ENCODE measurements around the gene PTBP3. TPM values are rescaled to one million over a fixed set of nuclear protein-coding genes. Genes with fewer than 3 reads are reported as not detected.

The PTBP3 gene
- total RNA-seq, 4 donors from 2014 or later, result 9.9 to 54.7 (median 18.7) TPM

- Histone ChIP-seq H3K27ac (no peak overlapping the region), H3K36me3 (no peaks in the 10 kb centered on the region), H3K27me3 (no peaks in the 10 kb centered on the region), H3K4me1 (peaks cover 0 to 3% of the 10 kb centered on the region in 2 donors), H3K4me3 (no peak overlapping the region), H3K9me3 (no peaks in the 10 kb centered on the region)
- in situ Hi-C loops (cut with MboI; ENCODE audit: low sequenced_read_pairs in 4 of 4), result no loop called here
- ATAC-seq (no peak), DNase-seq (no peak)
- TF ChIP-seq POLR2A (IDR thresholded peaks at IDR 0.05) (no peak), CTCF (IDR thresholded peaks at IDR 0.05 in 4 of 5, conservative IDR thresholded peaks at IDR 0.05 in 1 of 5) (no peak)
- intact Hi-C loops (cut with DNase I; ENCODE audit: low total_unique reads), result no loop called here
These were observed 148.5 kb downstream of the PTBP3 start for GRCh38 chr9:112184946-112185345.

- H3K27me3 ChIP-seq, result no peaks in the 10 kb centered on the region
- ATAC-seq (no peak), DNase-seq (no peak)
- in situ Hi-C loops (cut with MboI; ENCODE audit: low sequenced_read_pairs in 4 of 4) (no loop called here), intact Hi-C loops (cut with DNase I; ENCODE audit: low total_unique reads) (no loop called here)
- no peaks in the 10 kb centered on the region for H3K9me3 ChIP-seq
- H3K36me3 ChIP-seq, result no peaks in the 10 kb centered on the region
- TF ChIP-seq CTCF (IDR thresholded peaks at IDR 0.05 in 4 of 5, conservative IDR thresholded peaks at IDR 0.05 in 1 of 5) (no peak), POLR2A (IDR thresholded peaks at IDR 0.05) (no peak)
- no peak overlapping the region for H3K27ac ChIP-seq
- H3K4me1 ChIP-seq, result peaks cover 0 to 3% of the 10 kb centered on the region in 2 donors
- H3K4me3 ChIP-seq, result no peak overlapping the region
These were observed 149.2 kb downstream of the PTBP3 start for GRCh38 chr9:112184221-112184620.

DNA sequence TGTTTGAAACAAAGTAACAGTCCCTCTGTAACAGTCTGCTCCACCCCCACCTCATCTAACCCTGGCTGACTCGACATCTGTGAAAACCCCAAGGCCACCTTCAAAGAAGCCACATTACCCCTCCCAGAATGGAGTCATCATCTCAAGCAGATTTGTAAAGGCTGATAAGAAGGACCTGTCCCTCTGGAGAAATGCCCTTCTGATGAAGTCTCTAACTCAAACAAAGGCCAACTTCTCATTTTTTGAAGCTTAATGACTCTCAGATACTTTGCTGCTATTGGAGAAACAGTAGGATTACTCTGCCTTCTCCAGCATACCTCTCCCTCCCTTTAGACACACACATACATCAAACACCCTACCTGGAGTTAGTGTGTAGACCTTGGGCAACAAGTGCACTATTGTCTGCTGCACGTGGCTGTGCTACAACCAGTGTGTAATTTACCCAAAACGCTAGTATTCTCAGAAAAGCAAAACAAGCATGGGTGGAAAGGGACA is 153.0 kb downstream of the PTBP3 start:
- no peak for DNase-seq
- no peaks in the 10 kb centered on the region for H3K9me3 ChIP-seq
- intact Hi-C loops (cut with DNase I; ENCODE audit: low total_unique reads), result no loop called here
- ATAC-seq, result no peak
- H3K36me3 ChIP-seq, result no peaks in the 10 kb centered on the region
- no peak for TF ChIP-seq CTCF (IDR thresholded peaks at IDR 0.05 in 4 of 5, conservative IDR thresholded peaks at IDR 0.05 in 1 of 5)
- no peak for TF ChIP-seq POLR2A (IDR thresholded peaks at IDR 0.05)
- H3K4me1 ChIP-seq, result peaks cover 0 to 3% of the 10 kb centered on the region in 2 donors
- in situ Hi-C loops (cut with MboI; ENCODE audit: low sequenced_read_pairs in 4 of 4), result no loop called here
- H3K4me3 ChIP-seq, result no peak overlapping the region
- peaks cover 0 to 7% (median 0%) of the 10 kb centered on the region in 3 donors for H3K27me3 ChIP-seq
- no peak overlapping the region for H3K27ac ChIP-seq

DNA sequence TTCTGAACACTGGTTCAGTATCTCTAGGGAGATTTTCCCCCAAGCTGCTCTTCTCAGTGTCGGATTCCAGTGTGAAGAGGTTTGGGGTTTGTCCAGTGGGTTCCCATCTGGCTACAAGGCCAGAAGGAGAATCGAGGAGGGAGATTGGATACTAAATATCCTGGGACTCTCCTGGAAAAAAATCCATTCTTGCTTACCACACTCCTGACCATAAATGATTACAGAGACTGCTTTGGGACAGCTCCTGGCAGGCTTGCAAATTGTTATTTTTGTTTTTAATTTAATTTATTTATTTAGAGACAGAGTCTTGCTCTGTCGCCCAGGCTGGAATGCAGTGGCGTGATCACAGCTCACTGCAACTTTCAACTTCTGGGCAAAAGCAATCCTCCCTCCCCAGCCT is 153.6 kb downstream of the PTBP3 start:
- DNase-seq, result no peak
- no peak overlapping the region for H3K4me3 ChIP-seq
- H3K4me1 ChIP-seq, result peaks cover 0 to 3% of the 10 kb centered on the region in 2 donors
- no peaks in the 10 kb centered on the region for H3K9me3 ChIP-seq
- H3K27ac ChIP-seq, result peak overlapping the region in 1 of 4 donors; percentile 46
- H3K36me3 ChIP-seq, result no peaks in the 10 kb centered on the region
- peaks cover 0 to 10% (median 0%) of the 10 kb centered on the region in 3 donors for H3K27me3 ChIP-seq
- in situ Hi-C loops (cut with MboI; ENCODE audit: low sequenced_read_pairs in 4 of 4) (no loop called here), intact Hi-C loops (cut with DNase I; ENCODE audit: low total_unique reads) (loop anchor here (5.0 kb wide), 1 partner anchor 152 kb away; the partner anchor contains the start of gene PTBP3)
- ATAC-seq, result peak; percentile 14 to 23
- TF ChIP-seq POLR2A (IDR thresholded peaks at IDR 0.05), result no peak
- no peak for TF ChIP-seq CTCF (IDR thresholded peaks at IDR 0.05 in 4 of 5, conservative IDR thresholded peaks at IDR 0.05 in 1 of 5)

DNA sequence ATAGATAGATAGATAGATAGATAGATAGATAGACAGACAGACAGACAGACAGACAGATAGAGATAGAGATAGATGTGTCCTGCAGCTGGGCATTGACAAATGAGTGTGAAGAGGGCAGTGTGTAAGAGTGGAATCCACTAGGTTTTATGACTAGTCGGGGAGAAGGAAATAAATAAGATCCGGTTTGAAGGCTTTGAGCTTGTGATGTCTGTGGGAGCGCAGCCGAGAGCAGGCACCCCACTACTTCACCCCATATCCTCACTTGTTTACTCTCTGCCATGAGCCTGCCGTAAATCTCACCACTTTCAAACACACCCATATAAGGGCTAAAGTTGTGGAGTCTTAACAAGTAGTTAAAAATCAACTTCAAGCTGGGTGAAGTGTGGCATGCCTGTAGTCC is 156.9 kb downstream of the PTBP3 start:
- no peak overlapping the region for H3K27ac ChIP-seq
- no peaks in the 10 kb centered on the region for H3K9me3 ChIP-seq
- in situ Hi-C loops (cut with MboI; ENCODE audit: low sequenced_read_pairs in 4 of 4), result no loop called here
- TF ChIP-seq CTCF (IDR thresholded peaks at IDR 0.05 in 4 of 5, conservative IDR thresholded peaks at IDR 0.05 in 1 of 5) (no peak), POLR2A (IDR thresholded peaks at IDR 0.05) (no peak)
- H3K36me3 ChIP-seq, result no peaks in the 10 kb centered on the region
- ATAC-seq (no peak), DNase-seq (no peak)
- peaks cover 3 to 5% of the 10 kb centered on the region in 2 donors for H3K4me1 ChIP-seq
- no peak overlapping the region for H3K4me3 ChIP-seq
- H3K27me3 ChIP-seq, result peaks cover 0 to 10% (median 5%) of the 10 kb centered on the region in 3 donors
- intact Hi-C loops (cut with DNase I; ENCODE audit: low total_unique reads), result loop anchor here (5.0 kb wide), 1 partner anchor 156 kb away; the partner anchor contains the start of gene PTBP3

Measured in gastrocnemius medialis (tissue), 4 donors.